GM19035 (cell line): ENCODE results near the gene MPIG6B.

ENCODE experiments used
- ATAC-seq: cut with Tn5 transposase; IDR thresholded peaks from one replicate; pipeline ENCODE4 v1.9.1; 2021; ENCODE audit not compliant: unreplicated experiment

The MPIG6B gene

DNA sequence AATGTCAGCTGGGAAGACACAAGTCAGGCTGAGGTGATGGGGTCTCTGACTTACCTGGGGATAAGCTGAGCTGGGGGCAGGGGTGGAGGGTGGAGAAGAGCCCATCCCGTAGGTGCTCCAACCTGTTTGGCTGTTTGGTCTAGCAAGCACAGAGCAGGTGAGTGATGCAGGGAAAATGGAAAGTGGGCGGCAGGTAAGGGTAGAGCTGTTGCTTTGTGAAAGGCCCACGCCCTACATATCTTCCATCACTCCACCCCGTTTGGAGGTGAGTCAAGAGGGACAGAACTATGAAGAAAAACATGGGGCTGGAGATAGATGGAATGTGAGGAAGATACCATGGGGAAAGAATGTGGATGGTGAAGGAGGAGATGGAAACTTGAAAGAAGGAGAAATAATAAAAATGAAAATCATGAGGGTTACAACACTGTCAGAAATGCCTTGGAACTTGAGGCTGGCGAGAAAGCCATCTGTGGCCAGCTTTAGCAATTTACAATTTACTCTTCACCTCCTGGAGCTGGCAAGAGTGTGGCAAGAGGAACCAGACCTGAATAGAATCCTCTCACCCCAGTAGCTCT lies 2.9 kb upstream of the MPIG6B start:
- ATAC-seq: no peak

- no peak for ATAC-seq
Measured at GRCh38 chr6:31721351-31722020, 1.7 kb upstream of the MPIG6B start, which contains the start of gene LY6G6C. TSS of gene LY6G6C (minus strand) at chr6:31721746. CDS start at chr6:31721679, 67 bp downstream.

GRCh38 chr6:31722173-31722572 lies 1.0 kb upstream of the MPIG6B start:
- no peak for ATAC-seq

GRCh38 chr6:31723980-31724691 lies 963 bp downstream of the MPIG6B start:
- ATAC-seq: no peak

GRCh38 chr6:31725502-31726350 lies 2.6 kb downstream of the MPIG6B start:
- no peak for ATAC-seq

DNA sequence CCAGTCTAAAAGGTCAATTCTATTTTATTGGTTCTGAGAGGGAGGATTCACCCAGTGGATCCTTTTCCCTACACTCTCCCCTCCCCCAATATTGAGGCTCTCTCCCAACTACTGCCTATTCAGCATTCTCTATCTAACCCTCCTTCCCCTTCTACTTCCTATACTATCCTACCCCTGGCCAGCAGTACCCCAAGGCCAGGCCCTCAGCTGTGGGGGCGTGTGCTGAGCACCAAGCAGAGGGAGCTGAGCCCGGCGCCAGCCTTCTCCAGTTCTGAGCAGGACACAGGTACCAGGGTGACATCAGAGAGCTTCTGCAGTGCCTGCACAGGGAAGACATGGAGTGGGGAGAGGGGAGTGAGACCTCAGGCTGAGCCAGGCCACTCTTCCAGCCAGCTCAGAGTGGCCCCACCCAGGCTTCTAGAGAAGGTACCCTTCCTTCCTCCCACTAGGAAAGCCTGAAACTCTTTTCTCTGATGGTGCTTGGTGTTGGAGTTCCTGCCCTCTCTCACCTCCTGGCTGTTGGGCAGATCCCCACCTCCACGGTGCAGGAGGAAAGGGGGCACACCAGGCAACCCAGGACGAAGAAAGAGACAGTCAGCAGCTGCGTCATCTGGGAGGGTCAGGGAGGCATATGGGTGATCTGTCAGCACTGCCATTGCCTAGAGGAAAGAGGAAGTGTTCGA lies 4.0 kb downstream of the MPIG6B start:
- no peak for ATAC-seq

GRCh38 chr6:31727717-31728671 lies 4.8 kb downstream of the MPIG6B start:
- no peak for ATAC-seq

DNA sequence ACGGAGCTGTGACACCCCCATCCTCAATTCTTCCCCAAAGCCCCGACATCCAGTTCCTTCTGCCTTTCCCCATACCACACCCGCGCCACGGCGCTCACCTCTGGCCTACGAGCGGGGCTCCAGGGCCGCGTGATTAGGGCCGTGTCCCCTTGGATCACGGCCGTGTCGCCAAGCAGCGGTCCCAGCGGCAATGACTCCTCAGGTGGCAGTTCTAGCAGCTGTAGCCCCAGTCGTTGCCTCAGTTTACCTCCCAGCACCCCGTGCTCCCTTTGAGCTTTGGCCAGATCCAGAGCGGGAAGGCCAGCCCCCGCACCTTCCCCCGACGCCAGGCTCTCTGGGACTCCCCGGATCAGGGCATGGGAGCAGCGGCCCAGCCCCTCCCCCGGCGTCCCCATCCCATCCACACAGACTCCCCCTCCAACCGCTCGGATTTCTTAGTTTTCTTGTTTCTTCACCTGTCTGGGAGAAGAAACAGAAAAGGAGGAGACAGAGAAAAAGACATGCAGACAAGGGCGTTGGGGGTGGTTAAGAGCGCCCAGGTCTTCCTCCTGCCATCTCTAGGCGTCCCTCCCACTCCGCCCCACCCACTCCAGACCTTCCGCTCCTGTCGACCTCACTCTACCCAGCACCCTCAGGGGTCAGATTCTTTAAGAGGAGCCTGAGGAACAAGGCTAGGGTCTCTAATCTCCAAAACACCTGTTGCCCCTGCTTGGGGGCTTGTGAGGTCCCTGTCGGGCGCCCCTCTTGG lies 5.8 kb downstream of the MPIG6B start, which contains the start of gene DDAH2:
DDAH2 (minus strand) TSS at position 533 of the 748 bp plus-strand sequence; CDS start at position 395, 138 bp downstream.
- ATAC-seq: no peak

DNA sequence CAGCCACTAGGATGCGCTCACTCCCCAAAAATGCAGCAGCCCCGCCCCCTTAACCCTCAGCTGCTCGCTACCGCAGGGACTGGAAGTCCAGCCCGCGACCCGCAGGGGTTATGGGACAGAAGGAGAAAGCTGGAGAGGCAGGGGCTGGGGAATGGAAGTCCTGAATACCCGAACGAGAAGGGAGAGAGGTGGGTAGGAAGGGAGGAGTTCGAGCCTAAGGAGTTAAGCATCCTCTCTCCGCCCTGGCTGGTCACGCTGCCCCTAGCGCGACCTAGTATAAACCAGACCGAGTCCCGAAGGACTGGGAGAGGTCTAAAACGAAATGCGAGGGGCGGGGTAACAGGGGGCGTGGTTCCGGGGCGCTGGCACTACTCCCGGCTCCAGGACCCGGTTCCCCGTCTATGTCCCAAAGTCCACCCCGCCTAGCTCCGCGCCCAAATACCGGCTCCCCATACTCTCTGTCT lies 6.4 kb downstream of the MPIG6B start:
- no peak for ATAC-seq

DNA sequence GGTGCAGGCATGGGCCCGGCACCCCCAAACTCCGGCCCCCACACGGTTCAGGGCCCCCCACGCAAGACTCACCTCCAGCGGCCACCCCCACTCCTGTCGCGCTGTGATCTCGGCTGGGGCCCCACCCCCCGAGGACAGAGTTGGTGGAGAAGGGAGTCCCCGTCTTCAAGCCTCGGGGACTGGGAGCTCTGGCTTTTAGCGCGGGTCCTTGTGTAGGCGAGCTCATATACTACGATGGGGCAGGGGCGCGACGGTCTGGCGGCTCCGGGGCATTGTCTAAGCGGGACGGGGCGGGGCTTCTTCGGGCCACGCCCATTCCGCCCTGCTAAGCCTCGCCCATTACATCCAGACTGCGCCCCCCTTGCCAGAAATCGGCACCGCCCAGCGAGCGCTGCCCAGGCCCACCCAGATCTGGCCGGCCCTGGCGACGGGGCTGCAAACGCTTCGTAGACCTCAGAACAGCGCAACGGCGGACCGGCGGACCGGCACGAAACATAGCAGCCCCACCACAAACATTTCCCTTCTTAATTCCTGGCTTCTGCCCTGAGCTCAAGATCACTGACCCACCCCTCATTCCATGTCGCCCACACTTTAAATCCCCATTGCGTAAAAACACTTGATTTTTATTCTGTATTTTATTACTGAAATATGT lies 6.9 kb downstream of the MPIG6B start:
- no peak for ATAC-seq

- ATAC-seq: no peak
Measured at GRCh38 chr6:31730631-31731086, 7.5 kb downstream of the MPIG6B start.

DNA sequence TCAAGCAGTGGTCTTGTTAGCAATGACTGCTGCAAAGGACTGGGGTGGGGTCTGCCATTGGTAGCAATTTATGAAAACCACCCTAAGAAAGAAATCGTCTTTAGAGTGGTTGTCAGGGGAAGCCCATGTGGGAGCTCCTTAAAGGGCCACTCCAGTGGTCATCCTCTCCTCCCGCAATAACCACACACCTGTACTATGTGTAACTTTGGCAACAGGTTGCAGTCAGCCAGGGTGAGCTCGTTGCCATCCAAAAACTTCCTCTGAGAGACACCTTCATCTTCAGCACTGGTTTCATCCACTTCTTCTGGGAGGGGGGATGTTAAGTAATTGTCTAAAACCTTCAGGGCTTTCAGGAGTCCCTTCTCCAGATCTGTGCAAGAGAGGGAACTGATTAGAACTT lies 8.9 kb downstream of the MPIG6B start:
- no peak for ATAC-seq

GRCh38 chr6:31733734-31734133 lies 10.6 kb downstream of the MPIG6B start:
- ATAC-seq: no peak

DNA sequence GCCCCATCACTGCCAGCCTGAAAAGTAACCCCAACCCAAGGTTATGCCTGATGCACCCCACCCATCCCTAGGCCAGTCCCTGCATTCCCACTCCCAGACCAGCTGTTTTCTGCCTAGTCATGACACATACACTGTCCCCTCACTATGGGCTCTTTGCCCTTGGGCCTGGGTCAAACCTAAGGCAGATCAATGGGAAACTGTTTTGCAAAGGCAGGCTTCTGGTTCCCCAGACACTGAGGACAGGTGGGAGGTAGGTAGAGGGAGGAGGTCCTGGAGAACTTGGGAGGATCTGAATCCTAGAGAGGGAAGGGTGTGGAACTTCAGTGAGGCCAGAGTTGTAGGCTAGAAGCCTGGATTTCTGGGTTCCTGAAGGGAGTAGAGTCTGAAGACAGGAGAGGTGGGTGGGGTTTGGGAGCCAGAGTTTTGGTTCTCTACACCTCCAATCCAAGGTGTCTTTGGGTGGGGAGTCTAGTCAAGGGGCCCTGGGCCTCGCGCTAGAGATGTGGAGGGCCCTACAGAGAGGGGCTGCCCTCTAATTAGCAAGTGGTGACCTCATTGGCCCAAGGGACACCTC lies 11.2 kb downstream of the MPIG6B start:
- ATAC-seq: no peak

- no peak for ATAC-seq
Measured at GRCh38 chr6:31734821-31735406, 11.7 kb downstream of the MPIG6B start.

- peak; percentile 30 for ATAC-seq
Measured at GRCh38 chr6:31736021-31736767, 13.0 kb downstream of the MPIG6B start, which contains the start of gene CLIC1. TSS of gene CLIC1 (minus strand) at chr6:31736530. CDS start at chr6:31736300, 230 bp downstream.
